ENCODE results near the gene KIF1B. TPM values are rescaled to one million over a fixed set of nuclear protein-coding genes. Genes with fewer than 3 reads are reported as not detected.
A peak's percentile ranks its signal among the peaks of the same experiment; 100 is the strongest.

Gene KIF1B
- total and polyA plus RNA-seq, 9 of the 15 experiments (the other 6 are each of a cell fraction or from before 2014, with no cell fraction given), result 2.8 to 19.8 (median 11.9) TPM

DNA sequence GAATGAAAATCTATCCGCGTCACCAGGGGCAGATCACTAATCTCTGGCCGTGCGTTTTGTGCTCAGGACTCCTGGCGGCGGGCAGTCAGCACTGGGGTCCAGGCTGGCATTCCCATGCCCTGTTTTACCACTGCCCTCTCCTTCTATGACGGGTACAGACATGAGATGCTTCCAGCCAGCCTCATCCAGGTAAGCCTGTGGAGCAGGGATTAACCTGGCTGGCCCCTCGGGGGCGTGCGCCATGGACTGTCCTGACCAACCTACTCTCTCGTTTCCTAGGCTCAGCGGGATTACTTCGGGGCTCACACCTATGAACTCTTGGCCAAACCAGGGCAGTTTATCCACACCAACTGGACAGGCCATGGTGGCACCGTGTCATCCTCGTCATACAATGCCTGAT, 209.0 kb downstream of the KIF1B start:
- in situ Hi-C loops (cut with MboI), result no loop called here
- peaks cover 9 to 14% of the 10 kb centered on the region in 2 experiments; a peak in 4 of 5 replicates for H3K4me1 ChIP-seq (replicated peaks in 1 of 2; ENCODE audit: control insufficient read depth in 2 of 2, insufficient read depth in 2 of 2, low read length in 2 of 2)
- ChIA-PET CTCF (ENCODE audit: low intra/inter-chr PET ratio) (no interaction called here), POLR2A (no interaction called here)
- no peaks in the 10 kb centered on the region for H3K27me3 ChIP-seq (ENCODE audit: control insufficient read depth in 2 of 2, insufficient read depth in 2 of 2, low read length in 2 of 2)
- 0 out of 4 replicates have a peak overlapping the region, but pooled peaks of 1 of the 2 experiments have one; percentile 35 for H3K9ac ChIP-seq (ENCODE audit: insufficient read depth in 1 of 2, low read depth in 2 of 2, low read length in 2 of 2)
- H3K9me3 ChIP-seq (replicated peaks; ENCODE audit: control insufficient read depth, insufficient read depth, low read depth, low read length), result no peaks in the 10 kb centered on the region
- TF ChIP-seq POLR2G (IDR thresholded peaks at IDR 0.05; ENCODE audit: low read depth, low read length) (0 out of 2 replicates have a peak, but pooled peaks have one; percentile 39), RBFOX2 (IDR thresholded peaks at IDR 0.05; ENCODE audit: low read depth, low read length) (peak; percentile 41; the same call in 1 of the 2 replicates), JUN (IDR thresholded peaks at IDR 0.05; ENCODE audit: borderline replicate concordance, low read depth, low read length) (no peak), JUN (CRISPR knock-in tag; IDR thresholded peaks at IDR 0.05; ENCODE audit: borderline replicate concordance) (no peak)
- WGBS (ENCODE audit: insufficient coverage, low coverage, missing lambda C conversion rate), result 94% methylated on average over 15 of the region's 15 CpGs
- H3K36me3 ChIP-seq (ENCODE audit: control insufficient read depth, insufficient read depth, low read length), result peaks cover 71% of the 10 kb centered on the region
- H3K4me3 ChIP-seq, result no peak overlapping the region
- H4K20me1 ChIP-seq (replicated peaks; ENCODE audit: control insufficient read depth, insufficient read depth, low read length), result no peaks in the 10 kb centered on the region; the same call in 1 of the 2 replicates
- ATAC-seq, result no peak
- no peak overlapping the region for H3K27ac ChIP-seq (ENCODE audit: extremely low read depth, low read depth, low read length)
- no peaks in the 10 kb centered on the region for H3K9me1 ChIP-seq (ENCODE audit: control insufficient read depth, insufficient read depth, low read length)
- intact Hi-C loops (cut with micrococcal nuclease), result no loop called here
- BruUV-seq (replicated peaks), result no TSS peak
- FAIRE-seq, result no peak
- H3K4me2 ChIP-seq (ENCODE audit: insufficient read depth, low read length), result no peak overlapping the region
- no peak overlapping the region for H2AFZ ChIP-seq (ENCODE audit: low read depth, low read length)
- DNase-seq (ENCODE audit: extremely low read depth in 1 of 4, low spot score in 3 of 4), result no peak
- peaks cover 9% of the 10 kb centered on the region; the same call in 2 of the 3 replicates for H3K79me2 ChIP-seq (ENCODE audit: control insufficient read depth, insufficient read depth, low read length)

DNA sequence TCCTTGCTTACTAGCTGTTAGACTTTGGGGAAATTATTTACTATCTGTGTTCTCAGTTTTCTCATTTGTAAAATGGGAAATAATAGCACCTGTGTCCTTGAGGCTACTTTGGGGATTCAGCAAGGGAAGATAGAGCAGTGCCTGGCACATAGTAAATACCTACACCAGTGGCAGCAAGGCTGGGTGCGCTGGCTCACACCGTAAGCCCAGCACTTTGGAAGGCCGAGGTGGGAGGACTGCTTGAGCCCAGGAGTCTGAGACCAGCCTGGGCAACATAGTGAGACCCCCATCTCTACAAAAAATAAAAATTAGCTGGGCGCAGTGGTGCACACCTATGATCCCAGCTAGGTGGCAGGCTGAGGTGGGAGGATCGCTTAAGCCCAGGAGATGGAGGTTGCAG, 211.3 kb downstream of the KIF1B start:
- POLR2A ChIA-PET, result interaction anchor here (1.2 kb wide), 1 partner anchor 20 kb away, joined by 3 read pairs; no protein-coding TSS in a partner anchor
- in situ Hi-C loops (cut with MboI), result no loop called here
- Histone ChIP-seq H3K9me3 (replicated peaks; ENCODE audit: control insufficient read depth, insufficient read depth, low read depth, low read length) (no peaks in the 10 kb centered on the region), H3K4me3 (no peak overlapping the region), H3K27me3 (ENCODE audit: control insufficient read depth in 2 of 2, insufficient read depth in 2 of 2, low read length in 2 of 2) (no peaks in the 10 kb centered on the region), H3K4me1 (replicated peaks in 1 of 2; ENCODE audit: control insufficient read depth in 2 of 2, insufficient read depth in 2 of 2, low read length in 2 of 2) (peaks cover 0 to 3% of the 10 kb centered on the region in 2 experiments; a peak in 2 of 5 replicates), H3K9ac (ENCODE audit: insufficient read depth in 1 of 2, low read depth in 2 of 2, low read length in 2 of 2) (no peak overlapping the region), H3K79me2 (ENCODE audit: control insufficient read depth, insufficient read depth, low read length) (no peaks in the 10 kb centered on the region; the same call in 2 of the 3 replicates), H2AFZ (ENCODE audit: low read depth, low read length) (no peak overlapping the region), H3K36me3 (ENCODE audit: control insufficient read depth, insufficient read depth, low read length) (peaks cover 48% of the 10 kb centered on the region), H4K20me1 (replicated peaks; ENCODE audit: control insufficient read depth, insufficient read depth, low read length) (no peaks in the 10 kb centered on the region; the same call in 1 of the 2 replicates), H3K4me2 (ENCODE audit: insufficient read depth, low read length) (no peak overlapping the region), H3K27ac (ENCODE audit: extremely low read depth, low read depth, low read length) (no peak overlapping the region), H3K9me1 (ENCODE audit: control insufficient read depth, insufficient read depth, low read length) (no peaks in the 10 kb centered on the region)
- 0 out of 2 replicates have a peak, but pooled peaks have one; percentile 8 for TF ChIP-seq ZNF384 (IDR thresholded peaks at IDR 0.05; ENCODE audit: low read depth, low read length)
- no peak for TF ChIP-seq ZNF274 (IDR thresholded peaks at IDR 0.05; ENCODE audit: borderline replicate concordance, low read depth, low read length)
- FAIRE-seq (no peak), ATAC-seq (no peak; the same call in 2 of the 3 replicates), DNase-seq (ENCODE audit: extremely low read depth in 1 of 4, low spot score in 3 of 4) (no peak)
- CTCF ChIA-PET (ENCODE audit: low intra/inter-chr PET ratio), result no interaction called here
- intact Hi-C loops (cut with micrococcal nuclease), result loop anchor here (10.0 kb wide), 1 partner anchor 387 kb away; the partner anchor contains the start of gene UBE4B
- 92% methylated on average over 5 of the region's 5 CpGs for WGBS (ENCODE audit: insufficient coverage, low coverage, missing lambda C conversion rate)
- no TSS peak for BruUV-seq (replicated peaks)
